Keratinocyte (primary cell): ENCODE results near the gene ARHGEF38.

Experiments
- CTCF ChIP-seq, 3 experiments: IDR thresholded peaks in 1 of 3; conservative IDR thresholded peaks in 1 of 3; optimal IDR thresholded peaks in 1 of 3; 2 replicates in 2 of 3; 3 replicates in 1 of 3; pipeline versions ENCODE3 to v1.5.1; 2011; ENCODE audit warnings: low read length in 3 of 3, mild to moderate bottlenecking in 3 of 3, moderate library complexity in 2 of 3, control low read depth in 1 of 3, inconsistent platforms in 1 of 3; ENCODE audit not compliant: insufficient read depth in 2 of 3; ENCODE audit errors: extremely low read depth in 1 of 3
- EZH2 ChIP-seq: IDR thresholded peaks from one replicate; pipeline ENCODE4 v1.6.1; 2012; ENCODE audit warnings: inconsistent platforms, mild to moderate bottlenecking, low read length, moderate library complexity

DNA sequence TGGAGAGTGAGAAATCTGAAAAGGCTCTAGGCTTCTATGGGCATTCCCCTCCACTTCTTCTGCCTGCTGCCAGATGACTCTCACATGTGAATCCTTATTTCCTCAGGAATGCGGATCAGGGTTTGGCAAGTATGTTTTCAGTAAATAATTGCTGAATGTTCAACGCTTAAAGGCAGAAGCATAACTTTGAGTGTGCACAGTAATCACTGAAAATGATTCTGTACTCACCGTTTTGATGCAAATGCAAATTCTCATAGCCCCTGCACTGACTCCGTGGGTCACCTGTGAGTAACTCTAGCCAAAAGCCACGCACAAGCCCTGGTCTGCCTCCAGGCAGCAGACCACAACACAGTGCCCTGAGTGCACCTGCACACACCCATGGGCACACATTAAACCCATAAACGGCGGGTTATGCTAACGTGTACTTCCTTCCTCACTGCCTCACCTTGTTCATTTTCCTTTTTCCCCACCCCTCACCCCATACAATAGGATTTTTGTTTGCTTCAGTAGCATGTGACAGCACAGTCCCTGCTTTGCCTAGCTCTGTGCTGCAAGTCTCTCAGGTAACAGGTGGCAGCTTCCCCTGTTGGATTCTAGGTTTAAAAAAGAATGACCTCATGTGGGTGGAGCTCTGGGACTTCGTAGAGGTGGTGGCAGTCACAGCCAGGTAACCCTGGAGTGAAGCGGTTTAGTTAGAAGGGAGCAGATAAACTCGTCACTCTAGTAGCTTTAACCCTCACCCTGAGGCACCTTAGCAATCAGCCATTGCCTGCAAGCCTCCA is at the start of gene ARHGEF38:
- TF ChIP-seq CTCF (optimal IDR thresholded peaks at IDR 0.05 in 1 of 3, IDR thresholded peaks at IDR 0.05 in 1 of 3, conservative IDR thresholded peaks at IDR 0.05 in 1 of 3; ENCODE audit: extremely low read depth in 1 of 3, insufficient read depth in 2 of 3, low read length in 3 of 3) = no peak
- TF ChIP-seq EZH2 = no peak
